Measurements from ENCODE around the gene CTNNA1.

GRCh38 chr5:138951986-138952735 is 198.9 kb downstream of the CTNNA1 start:
- TF ChIP-seq EZH2 (IDR thresholded peaks at IDR 0.05; ENCODE audit: insufficient read depth, poor library complexity, severe bottlenecking) (no peak), EZH2phosphoT487 (IDR thresholded peaks at IDR 0.05; ENCODE audit: insufficient read depth, low read depth) (no peak)
